Measurements from ENCODE around the gene HOXA6.

Gene HOXA6

DNA sequence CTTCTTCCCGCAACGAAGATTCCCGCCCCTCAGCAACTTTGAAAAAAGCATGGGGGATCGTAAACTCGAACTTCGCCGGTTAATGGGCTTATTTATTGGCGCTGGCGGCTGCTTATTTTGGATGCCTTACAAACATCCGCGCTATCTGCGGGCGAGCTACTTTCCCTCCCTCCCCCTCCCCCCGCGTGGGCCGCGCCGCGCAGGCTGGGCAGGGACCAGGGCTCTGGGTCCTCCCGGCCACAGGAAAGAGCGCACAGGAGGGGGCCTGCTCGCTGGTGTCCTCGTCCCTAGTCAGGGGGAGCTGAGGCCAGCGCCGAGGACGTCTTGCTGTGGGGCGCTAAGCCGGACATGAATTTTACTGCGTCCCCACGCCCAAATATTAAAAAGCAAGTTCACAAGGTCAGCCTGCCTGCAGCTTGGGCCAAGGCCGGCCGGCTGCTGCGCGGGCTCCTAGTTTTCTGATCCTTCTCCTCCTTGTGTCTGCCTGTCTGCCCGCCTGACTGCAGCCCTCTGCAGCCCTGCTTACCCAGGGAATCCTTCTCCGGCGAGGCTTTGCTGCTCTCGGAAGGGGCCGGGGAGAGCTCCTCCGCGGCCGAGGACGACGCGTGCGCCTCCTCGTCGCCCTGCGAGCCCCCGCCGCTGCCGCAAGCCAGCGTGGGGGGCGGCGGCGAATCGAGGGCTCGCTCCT is 25.4 kb upstream of the HOXA6 start:
- DNase-seq: no peak

DNA sequence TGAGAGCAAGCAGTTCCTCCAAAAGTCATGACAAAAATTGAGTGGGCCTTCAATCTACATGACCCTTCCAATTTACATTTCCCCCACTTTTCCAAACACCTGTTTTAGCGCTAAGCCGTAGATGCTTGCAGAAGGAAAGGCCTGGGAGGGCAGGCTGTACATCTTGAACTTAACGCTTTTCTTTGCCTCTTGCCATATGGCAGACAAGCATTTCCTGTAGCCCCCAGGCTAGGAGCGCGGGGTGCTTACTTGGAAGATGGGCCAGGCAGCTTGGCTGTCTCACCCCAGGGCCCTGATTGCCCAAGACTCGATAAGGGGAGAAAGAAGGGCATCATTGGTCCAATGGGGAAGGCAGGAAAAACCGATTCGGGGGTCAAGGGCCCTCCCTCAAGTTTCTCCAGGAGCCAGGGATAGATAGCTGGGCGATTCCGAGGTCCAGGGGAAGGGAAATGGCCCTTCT is 24.8 kb upstream of the HOXA6 start:
- no peak for DNase-seq

DNA sequence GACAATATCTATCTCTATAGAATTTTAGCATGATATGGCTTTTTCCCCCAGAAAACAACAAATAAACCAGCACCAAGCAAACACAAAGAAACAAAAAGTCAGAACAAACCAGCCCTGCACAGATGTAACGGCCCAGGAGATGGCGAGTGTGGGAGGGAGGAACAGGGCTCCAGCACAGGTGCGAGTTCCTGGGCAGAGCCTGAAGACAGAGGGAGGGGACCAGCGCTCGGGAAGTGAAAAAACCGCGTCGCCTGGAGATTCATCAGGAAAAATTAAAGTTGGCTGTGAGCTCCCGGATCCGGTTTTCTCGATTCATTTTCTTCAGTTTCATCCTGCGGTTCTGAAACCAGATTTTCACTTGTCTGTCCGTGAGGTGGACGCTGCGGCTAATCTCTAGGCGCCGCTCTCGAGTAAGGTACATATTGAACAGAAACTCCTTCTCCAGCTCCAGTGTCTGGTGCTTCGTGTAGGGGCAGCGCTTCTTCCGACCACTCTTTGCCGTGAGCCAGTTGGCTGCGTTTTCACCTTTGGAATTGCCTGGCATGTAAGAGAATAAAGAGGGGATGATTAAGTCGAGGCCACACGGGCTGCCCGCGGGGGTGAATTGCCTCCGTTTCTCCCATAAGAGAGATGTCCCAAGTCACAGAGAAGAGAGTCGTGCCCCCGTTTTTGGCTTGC is 24.2 kb upstream of the HOXA6 start:
- DNase-seq: no peak

DNA sequence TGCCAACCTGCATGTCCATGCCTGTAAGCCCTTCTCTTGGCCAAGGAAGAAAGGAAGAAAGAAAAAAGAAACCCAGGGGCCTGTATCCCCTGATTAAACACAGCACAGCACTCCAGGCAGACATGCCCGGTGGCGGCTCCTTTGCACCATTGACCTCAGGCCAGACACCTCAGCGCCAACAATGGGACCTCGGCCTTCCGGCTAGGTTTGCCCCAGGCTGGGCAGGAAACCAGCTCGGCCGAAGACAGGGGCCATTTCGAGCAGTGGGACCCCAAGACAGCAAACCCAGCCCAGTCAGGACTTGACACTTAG is 23.7 kb upstream of the HOXA6 start:
- no peak for DNase-seq

DNA sequence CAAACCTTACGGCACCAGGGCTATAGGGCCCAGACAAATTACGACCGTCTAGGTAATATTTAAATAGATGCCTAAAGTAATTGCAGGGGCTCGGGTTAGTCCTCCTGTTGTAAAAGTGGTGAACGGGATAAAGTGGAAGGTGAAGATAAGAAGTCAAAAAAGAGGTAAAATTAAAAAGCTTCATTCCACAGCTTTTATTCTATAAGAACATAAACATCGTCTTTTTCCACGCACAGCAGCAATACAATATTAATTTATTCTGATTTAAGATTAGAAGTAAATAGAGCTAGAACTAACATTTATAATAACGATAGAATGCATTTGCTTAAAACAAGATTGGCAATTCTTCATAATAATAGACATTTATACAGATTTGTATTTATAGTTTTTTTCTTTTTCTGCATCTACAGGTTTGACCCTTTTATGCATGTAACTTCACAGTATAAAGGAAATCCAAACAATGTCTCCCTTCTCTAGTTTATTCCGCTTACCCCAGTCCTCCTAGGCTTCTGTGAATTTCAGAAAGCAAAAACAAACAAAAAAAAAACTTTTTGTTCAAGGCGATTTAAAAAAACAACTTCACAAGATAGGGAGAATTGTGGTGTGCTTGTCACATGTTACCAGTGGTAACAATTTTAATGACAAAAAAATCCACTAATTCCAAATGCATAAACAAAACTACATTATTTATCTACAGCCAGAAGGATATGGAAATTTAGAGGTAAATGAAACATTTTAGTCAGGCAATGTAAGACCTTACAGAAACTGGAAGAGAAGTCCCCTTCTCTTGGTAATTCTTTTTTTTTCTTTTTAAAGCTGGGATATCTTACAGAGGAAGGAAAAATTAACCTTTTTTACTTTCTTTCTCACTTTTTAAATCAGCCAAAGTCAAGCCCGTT is 23.1 kb upstream of the HOXA6 start:
- DNase-seq: no peak

DNA sequence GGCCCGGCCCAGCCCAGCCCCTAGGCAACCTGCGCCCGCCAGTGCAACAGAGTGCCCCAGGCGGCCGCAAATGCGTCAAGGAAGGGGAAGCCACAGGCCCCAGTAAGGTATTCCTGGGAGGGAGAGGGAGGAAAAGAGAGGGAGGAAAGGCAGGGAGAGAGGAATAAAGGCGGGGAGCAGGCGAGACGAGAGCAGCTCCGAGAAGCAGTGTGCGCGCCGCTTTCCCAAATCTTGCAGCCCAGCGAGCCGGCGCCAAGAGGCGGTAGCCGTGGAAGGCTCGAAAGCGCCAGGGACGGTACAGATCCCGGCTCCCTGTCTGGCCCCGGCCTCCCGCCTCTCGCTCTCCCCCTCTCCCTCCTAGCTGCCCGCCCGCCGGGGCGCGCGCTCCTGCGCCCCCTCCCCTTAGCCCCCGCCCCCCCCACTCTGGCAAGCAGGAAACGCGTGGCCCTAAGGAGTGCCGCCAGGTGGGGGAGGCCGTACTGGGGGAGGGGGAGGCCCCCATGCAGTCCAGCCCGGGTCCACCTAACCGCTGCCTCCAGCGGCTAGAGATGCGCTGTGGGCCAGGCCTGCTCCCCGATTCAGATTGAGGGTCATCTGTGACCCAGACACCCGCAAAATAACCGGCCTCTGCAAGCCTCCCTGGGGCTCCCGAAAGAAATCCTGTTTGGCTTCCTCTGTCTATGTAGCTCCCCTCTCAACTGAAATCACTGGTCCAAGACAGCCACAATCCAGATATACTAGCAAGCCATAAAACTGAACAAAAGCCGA is 22.3 kb upstream of the HOXA6 start:
- no peak for DNase-seq

DNA sequence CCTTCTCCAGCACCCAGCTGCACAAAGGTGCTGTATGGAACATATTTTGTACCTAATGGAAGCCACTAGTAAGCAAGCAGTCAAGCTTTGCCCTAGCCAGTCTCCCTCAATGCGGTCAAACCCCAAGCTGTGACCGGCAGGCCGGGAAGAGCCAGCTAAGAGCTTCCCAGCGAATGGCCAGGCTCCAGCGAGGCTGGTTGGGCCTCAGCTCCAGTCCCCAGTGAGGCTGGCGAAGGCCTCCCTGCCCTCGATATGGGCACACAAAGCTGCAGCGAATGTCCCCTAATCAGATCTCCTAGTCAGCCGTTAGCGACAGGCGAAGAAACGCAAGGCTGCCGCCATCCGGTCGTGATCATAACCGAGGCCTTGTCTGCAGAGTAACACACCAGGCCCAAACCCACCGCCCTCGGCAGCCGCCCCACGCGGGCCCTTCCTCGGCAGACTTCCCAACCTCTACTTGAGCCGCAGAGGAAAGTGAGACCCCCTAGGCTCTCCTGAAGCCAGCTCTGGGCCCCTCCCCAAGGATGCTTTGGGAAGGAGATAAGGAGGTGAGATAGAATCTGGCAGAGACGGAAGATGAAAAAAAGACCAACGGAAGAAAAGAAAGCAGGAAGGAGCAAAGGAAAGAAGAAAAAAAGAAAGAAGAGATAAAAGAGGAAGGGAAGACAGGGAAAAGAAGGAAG is 20.8 kb upstream of the HOXA6 start:
- DNase-seq: no peak

DNA sequence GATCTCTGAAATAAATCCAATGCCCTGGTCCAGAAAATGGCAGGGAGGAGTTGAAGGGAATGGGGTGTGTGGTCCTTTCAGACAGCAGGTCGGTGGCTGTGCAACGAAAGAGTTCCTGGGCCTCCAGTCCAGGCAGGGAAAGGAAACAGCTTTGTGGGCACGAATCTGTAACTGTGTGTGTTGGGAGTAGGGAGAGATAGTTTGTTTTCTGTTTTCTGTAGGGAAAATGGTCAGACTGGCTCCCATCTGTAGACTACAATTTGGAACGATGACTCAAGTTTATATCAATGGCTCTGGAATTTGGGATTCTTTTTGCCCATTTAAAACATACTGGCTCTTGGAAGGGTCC is 20.3 kb upstream of the HOXA6 start:
- DNase-seq: no peak

DNA sequence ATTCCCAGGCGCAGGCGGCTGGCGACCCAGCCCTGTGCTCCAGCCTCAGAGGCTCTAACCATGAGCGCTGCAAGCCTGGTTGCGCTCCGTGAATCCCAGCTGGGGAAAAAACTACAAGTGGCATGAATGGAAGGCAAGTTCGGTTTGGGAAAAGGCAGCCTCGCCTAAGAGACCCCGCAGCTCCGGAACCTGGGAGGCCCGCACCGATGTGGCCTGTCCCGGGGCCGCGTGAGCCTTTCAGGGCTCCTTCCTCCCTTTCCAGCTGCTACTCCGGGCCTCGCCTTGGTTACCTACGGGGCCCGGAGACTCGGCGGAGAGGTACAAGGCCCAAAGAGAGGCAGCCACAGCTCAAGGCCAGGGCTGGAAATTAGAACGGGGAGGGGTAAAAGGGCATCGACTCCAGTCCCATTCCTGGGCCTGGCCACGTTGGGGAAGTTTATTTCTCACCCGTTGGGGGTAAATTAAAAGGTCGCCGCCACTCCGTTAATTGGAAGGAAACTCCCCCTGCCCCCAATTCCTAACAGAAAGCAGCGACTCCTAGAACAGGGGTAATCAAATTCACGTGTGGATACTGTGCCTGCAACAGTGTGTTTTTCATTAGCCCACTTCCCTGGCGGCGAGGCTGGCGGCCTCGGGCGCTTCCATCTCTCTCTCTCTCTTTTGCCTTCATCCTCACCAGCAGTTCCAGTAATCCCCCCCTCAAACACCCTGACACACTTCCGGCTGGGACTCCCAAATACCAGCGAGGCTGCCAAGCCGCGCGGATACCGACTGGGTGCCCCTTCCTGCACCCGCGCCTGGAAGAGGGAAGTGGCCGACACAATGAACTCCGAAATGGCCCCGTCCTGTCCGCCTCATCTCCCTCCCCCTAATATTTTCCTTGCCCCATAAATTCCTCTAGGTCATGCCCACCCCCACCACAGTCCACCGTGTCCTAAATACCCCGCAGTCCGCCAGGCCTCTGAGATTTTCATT is 19.2 kb upstream of the HOXA6 start:
- DNase-seq: no peak

DNA sequence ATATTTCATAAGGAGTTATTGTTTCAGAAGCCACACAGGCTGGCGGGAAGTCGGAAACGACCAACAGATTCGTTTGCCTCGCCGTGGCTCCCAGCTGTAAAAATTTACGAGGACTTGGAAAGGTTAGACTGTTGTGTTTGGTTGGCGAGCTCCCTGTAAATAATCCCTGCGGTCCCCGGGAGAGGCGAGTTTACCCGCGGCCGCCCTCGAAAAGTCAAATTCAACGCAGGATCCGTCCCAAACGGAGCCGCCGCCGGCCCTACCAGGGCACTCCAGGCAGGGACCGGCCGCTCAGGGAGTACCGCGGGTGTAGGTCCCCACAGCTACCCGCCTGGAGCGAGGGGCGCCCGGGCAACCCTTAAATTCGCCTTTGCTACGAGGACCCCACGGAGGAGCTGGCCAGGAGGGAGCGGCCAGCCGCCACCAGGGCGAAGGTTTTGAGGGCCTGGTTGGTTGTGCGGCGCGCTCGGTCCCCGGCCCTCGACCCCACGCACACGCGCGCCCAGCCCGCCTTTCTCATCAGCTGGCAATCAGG is 18.5 kb upstream of the HOXA6 start:
- no peak for DNase-seq

DNA sequence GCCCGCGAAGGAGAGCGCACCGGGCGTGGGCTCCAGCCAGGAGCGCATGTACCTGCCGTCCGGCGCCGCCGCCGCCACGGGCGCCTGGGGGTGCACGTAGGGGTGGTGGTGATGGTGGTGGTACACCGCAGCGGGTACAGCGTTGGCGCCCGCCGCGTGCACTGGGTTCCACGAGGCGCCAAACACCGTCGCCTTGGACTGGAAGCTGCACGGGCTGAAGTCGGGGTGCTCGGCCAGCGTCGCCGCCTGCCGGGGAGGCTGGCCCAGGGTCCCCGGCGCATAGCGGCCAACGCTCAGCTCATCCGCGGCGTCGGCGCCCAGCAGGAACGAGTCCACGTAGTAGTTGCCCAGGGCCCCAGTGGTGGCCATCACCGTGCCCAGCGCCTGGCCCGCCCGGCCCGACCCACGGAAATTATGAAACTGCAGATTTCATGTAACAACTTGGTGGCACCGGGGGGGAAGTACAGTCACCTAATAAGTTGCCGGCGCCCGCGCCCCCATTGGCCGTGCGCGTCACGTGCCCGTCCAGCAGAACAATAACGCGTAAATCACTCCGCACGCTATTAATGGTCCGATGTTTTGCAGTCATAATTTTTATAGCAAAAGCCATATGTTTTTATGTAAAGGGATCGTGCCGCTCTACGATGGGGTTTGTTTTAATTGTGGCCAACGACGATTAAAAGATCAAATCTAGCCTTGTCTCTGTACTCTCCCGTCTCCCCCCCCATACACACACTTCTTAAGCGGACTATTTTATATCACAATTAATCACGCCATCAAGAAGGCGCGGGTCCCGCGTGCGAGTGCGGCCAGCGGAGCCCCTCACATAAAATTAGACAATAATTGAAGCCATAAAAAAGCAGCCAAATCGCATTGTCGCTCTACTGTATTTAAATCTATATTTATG is 17.8 kb upstream of the HOXA6 start, which contains the start of gene HOXA9:
TSS of gene HOXA9 (minus strand) at position 449 of the 907 bp plus-strand sequence. CDS start at position 369, 80 bp downstream.
- DNase-seq: no peak

DNA sequence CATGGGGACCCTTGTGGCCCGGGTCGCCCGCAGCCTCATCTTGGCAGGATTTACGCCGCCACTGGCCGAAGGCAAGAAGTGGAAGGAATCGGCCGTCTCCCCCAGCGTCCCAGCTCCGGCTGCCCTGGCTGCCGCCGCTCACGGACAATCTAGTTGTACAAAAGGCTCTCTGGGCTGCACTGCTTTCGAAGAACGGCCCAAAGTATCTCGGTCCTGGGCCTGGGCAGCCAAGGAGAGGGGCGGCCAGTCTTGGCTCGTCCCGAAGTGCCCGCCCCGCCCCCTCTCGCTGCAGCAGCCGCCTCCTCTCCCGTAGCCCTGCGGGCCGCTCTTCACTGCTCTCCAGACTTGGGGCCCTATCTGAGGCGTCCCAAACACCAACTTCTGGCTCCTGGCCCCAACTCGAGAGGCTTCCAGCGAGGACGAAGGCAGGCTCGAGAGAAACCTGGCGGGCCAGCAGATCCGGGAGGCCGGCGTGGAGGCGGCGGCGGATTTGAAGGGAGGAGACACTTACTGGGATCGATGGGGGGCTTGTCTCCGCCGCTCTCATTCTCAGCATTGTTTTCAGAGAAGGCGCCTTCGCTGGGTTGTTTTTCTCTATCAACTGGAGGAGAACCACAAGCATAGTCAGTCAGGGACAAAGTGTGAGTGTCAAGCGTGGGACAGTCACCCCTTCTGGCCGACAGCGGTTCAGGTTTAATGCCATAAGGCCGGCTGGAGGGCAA is 17.0 kb upstream of the HOXA6 start:
- no peak for DNase-seq

DNA sequence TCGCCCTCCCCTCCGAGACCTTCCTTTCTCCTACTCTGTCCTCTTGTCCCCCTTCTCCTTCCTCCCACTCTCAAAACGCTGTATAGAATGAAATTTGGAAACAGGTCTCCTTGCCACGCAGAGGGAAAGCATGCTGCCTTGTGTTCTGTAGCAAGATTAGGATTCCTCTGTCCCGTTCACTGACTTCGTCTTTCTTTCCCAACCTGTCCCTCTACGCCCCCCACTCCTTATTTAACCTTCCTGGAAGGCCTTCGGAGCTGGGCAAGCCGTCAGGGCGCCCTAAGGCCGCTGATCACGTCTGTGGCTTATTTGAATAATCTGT is 16.4 kb upstream of the HOXA6 start:
- no peak for DNase-seq

DNA sequence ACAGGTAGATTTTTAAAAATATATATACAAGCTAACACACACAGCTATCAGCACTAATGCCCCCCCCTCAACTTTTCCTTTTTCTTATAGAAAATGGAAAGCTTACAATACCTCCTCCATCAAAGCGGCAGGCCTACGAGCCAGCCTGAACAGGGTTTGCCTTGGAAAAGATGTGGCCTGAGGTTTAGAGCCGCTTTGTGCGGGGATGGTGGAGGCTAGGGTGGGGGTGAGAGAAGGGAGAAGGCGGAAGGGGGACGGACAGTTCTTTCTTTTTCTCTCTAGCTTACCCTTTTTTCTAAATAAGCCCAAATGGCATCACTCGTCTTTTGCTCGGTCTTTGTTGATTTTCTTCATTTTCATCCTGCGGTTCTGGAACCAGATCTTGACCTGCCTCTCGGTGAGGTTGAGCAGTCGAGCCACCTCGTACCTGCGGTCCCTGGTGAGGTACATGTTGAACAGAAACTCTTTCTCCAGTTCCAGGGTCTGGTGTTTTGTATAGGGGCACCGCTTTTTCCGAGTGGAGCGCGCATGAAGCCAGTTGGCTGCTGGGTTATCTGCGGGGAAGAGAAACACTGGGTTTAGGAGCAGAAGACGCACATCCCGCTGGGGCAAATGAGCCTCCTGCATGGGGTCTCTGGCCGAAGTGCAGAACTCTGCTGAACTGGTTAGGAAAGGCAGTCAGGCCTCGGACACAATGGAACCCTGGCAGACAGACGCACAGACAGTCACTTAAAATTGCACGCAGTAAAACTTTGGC is 15.9 kb upstream of the HOXA6 start:
- no peak for DNase-seq

DNA sequence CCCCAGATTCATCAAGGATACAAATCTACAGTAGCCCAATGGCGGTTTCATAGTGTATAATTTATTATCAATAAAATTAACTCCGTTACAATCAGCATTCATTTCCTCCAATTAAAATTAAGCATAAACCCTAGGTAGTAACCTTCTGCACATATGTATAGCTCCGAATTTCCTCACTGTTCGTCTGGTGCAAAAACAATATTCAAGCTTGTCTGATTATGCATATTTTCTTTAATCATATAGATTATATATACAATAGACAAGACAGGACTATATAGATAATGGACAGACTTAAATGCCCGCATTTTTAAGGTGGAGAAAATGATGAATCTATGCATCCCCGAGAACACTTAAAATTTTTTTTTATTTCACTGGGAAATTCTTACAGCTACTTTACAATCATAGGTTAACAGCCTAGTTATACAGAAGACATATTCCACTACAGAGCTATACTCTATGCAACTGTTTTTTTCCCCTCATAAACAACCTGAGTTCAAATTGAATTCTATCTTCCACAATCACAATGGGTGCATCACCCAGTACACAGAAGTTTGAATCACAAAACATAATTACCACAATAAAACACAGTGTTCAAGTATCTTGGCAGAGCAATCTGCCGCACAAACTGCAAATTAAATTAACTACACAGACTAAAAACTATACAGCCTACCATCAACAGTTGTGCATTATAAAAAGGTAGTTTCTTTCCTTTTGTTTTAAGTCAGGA is 15.2 kb upstream of the HOXA6 start:
- no peak for DNase-seq

DNA sequence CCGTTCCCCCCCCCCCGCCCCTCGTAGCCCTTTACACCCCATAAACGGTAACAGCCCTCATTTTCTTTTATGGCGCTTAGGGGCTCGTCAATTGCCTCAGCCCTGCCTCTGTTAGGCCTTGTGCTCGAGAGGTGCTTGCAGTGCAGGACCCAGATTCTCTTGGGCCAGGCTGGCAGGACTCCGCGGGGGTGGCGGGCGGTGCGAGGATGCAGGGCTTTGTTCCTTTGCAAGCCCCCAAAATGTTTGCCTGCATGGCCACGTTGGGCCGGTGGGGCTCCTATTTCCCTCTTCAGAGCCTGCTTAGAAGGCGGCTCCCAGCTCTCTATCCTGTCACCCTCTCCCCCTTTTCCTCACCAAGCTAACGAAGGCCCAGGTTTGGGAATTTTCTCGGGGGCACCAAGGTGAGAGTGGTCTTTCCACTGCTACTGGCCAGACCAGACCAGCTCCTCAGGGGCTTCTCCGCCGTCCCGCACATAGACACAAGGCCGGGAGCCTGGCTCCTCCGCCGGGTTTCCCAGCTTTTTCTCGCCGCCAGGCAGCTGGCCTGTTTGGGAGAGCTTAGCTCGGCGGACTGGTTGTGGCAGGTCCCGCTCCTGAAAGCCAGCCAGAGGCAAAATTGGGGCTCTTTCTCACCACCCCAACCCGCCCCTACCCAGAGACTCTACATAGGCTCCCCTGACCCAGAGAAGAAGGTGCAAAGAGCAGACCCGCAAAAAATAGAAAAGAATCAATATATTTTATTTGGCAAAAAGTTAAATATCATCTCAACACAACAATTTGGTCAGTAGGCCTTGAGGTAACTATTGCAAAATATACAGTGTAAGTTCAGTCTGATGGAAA is 14.4 kb upstream of the HOXA6 start:
- no peak for DNase-seq

DNA sequence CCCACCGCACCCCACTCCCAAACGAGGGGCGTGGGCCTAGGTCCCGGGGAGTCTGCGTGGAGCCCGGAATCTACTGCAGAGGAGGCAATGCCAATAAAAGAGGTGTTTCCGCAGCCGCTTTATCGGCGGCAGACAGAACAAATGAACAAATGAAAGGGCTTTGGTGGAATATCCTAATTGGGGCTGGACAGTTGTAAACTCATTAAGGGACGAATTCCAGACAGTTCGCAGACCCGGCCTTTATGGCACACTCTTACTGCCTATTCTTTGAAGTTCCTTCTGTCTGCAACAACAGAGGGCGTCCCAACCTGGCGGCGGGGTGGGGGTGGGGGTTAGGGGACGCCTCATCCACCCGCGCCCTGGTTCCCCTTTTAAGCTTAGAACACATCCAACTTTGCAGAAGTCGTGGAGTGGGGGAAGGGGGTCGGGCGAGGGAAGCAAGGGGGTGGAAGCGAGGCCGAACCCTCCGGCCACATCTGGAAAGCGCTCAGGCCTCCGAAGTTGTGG is 13.7 kb upstream of the HOXA6 start:
- DNase-seq: no peak
